K562 (cell line): Measurements from ENCODE around the gene CTNNA3. TPM values are rescaled to one million over a fixed set of nuclear protein-coding genes. Genes with fewer than 3 reads are reported as not detected.

ENCODE experiments used
- BHLHE40 ChIP-seq: IDR thresholded peaks from 2 replicates; pipeline ENCODE4 v1.6.1; 2011; ENCODE audit warnings: low read length, improper control_type of control experiment
- BRD9 ChIP-seq: fragments of 450-650 bp; IDR thresholded peaks from 2 replicates; pipeline ENCODE4 v1.6.1; 2018; ENCODE audit warnings: low read depth; ENCODE audit not compliant: partially characterized antibody
- GATAD2A ChIP-seq: fragments of 450-650 bp; IDR thresholded peaks from 2 replicates; pipeline ENCODE4 v1.6.1; 2017
- KLF16 ChIP-seq: IDR thresholded peaks from 2 replicates; pipeline ENCODE4 v1.6.1; 2016; ENCODE audit warnings: antibody characterized with exemption
- MEIS2 ChIP-seq: fragments of 450-650 bp; IDR thresholded peaks from 2 replicates; pipeline ENCODE4 v1.6.1; 2014; ENCODE audit warnings: mild to moderate bottlenecking; ENCODE audit not compliant: partially characterized antibody
- NELFE ChIP-seq: IDR thresholded peaks from 2 replicates; pipeline ENCODE4 v1.6.1; 2011; ENCODE audit warnings: mild to moderate bottlenecking; ENCODE audit not compliant: insufficient read depth, insufficient read length
- PHB ChIP-seq: fragments of 250-450 bp; sonication (Bioruptor Pico); IDR thresholded peaks from 2 replicates; pipeline ENCODE4 v1.5.0; 2021
- RBBP5 ChIP-seq: fragments of 200-600 bp; sonication (generic); IDR thresholded peaks from 2 replicates; pipeline ENCODE4 v1.6.1; 2012; ENCODE audit warnings: borderline replicate concordance, mild to moderate bottlenecking, low read length, control low read depth, inconsistent platforms; ENCODE audit not compliant: insufficient read depth, poor library complexity, severe bottlenecking
- RFX7 ChIP-seq: fragments of 250-450 bp; sonication (Bioruptor Pico); IDR thresholded peaks from 2 replicates; pipeline ENCODE4 v1.5.1; 2021; ENCODE audit warnings: mild to moderate bottlenecking
- SMAD3 ChIP-seq: fragments of 450-650 bp; formaldehyde crosslinking; conservative IDR thresholded peaks from 2 replicates; pipeline ENCODE4 v1.4.0; 2020; ENCODE audit warnings: mild to moderate bottlenecking
- STAT5B ChIP-seq: fragments of 250-450 bp; sonication (Bioruptor Pico); IDR thresholded peaks from 2 replicates; pipeline ENCODE4 v1.8.0; 2021; ENCODE audit warnings: mild to moderate bottlenecking, inconsistent platforms
- ZFP91 ChIP-seq: sonication (generic); formaldehyde crosslinking; IDR thresholded peaks from 2 replicates; pipeline ENCODE4 v1.8.0; 2022; ENCODE audit warnings: mild to moderate bottlenecking, missing genetic modification reagents
- ZNF354B ChIP-seq: fragments of 250-450 bp; sonication (Bioruptor Pico); IDR thresholded peaks from 2 replicates; pipeline ENCODE4 v1.4.0; 2020
- ZNF740 ChIP-seq, 3 experiments: fragments of 200-800 bp in 1 of 3; sonication (Bioruptor generic) in 1 of 3; sonication (generic) in 1 of 3; formaldehyde crosslinking in 1 of 3; IDR thresholded peaks; 2 replicates each; pipeline versions ENCODE4 v1.6.1 to v1.8.0; 2016 to 2022; ENCODE audit warnings: mild to moderate bottlenecking in 2 of 3, missing compliant biosample characterization in 2 of 3, missing genetic modification characterization in 2 of 3, missing genetic modification reagents in 1 of 3
- polyA plus RNA-seq, 8 experiments: library from polyadenylated mRNA; depleted of rRNA in 4 of 8; stranded (reverse) in 5 of 8; unstranded in 3 of 8; fragments of >200 nt; fragmentation: Nextera tagmentation in 2 of 8; fragmentation: Illumina TruSeq in 1 of 8; extraction: Ambion mirVana in 2 of 8; extraction: Trizol in 1 of 8; gene quantifications; 2 replicates each; pipeline versions ENCODE4 v1.2.1 to v1.2.3, GENCODE V29; 2011 to 2014; ENCODE audit warnings: inconsistent platforms in 1 of 8, missing spikeins in 1 of 8
- total RNA-seq, 7 experiments: library from RNA; depleted of rRNA in 6 of 7; stranded (reverse); fragments of >200 nt in 6 of 7; fragmentation: Illumina TruSeq in 2 of 7; extraction: Trizol in 2 of 7; gene quantifications; 2 replicates each; pipeline versions ENCODE4 v1.2.1 to v1.2.3, GENCODE V29; 2011 to 2021; ENCODE audit warnings: low replicate concordance in 1 of 7
- TF ChIP-seq, protein P1 (sequence below): fragments of 250-450 bp; sonication (Bioruptor Pico); IDR thresholded peaks from 2 replicates; pipeline ENCODE4 v1.8.0; 2021; ENCODE audit warnings: mild to moderate bottlenecking, moderate library complexity
- TF ChIP-seq, protein P2 (sequence below), 2 experiments: IDR thresholded peaks in 1 of 2; conservative IDR thresholded peaks in 1 of 2; 2 replicates each; pipeline ENCODE4 v1.6.1; 2016; ENCODE audit warnings: low read depth in 2 of 2, mild to moderate bottlenecking in 1 of 2, missing compliant biosample characterization in 1 of 2, missing genetic modification characterization in 1 of 2, moderate library complexity in 1 of 2

CTNNA3 gene
- total and polyA plus RNA-seq, 9 of the 15 experiments (the other 6 are each of a cell fraction or from before 2014, with no cell fraction given) = 0.04 TPM; not detected in 8

DNA sequence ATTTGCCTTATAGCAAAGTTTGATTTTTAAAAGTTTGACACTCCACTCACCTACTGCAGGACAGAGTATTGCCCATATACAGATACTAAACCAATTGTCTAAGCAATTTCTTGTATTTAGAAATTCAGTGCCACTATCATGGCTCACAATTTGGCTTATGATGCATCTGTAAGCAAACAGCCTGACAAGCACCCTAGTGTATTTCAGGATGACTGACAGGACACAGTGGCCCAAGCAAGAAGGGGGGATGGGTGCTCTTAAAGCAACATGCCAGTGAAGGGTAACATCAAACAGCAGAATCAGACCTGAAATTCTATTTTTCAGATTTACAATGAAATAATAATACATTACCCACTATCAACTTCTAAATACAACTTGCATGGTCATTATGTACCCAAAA is 30.5 kb downstream of the CTNNA3 start (continued):
- TF ChIP-seq RFX7 = no peak
- TF ChIP-seq, protein P1, sequence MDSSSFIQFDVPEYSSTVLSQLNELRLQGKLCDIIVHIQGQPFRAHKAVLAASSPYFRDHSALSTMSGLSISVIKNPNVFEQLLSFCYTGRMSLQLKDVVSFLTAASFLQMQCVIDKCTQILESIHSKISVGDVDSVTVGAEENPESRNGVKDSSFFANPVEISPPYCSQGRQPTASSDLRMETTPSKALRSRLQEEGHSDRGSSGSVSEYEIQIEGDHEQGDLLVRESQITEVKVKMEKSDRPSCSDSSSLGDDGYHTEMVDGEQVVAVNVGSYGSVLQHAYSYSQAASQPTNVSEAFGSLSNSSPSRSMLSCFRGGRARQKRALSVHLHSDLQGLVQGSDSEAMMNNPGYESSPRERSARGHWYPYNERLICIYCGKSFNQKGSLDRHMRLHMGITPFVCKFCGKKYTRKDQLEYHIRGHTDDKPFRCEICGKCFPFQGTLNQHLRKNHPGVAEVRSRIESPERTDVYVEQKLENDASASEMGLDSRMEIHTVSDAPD (CRISPR knock-in tag) = no peak
- TF ChIP-seq ZNF740 (CRISPR knock-in tag; IDR thresholded peaks at IDR 0.05) = no peak
- TF ChIP-seq ZNF740 (tag; IDR thresholded peaks at IDR 0.05) = no peak
- peak; percentile 16 for TF ChIP-seq MEIS2
- TF ChIP-seq KLF16 = no peak
- TF ChIP-seq RBBP5 = no peak
- 0 out of 2 replicates have a peak, but pooled peaks have one; percentile 49 for TF ChIP-seq ZFP91 (CRISPR knock-in tag)
- TF ChIP-seq, protein P2, sequence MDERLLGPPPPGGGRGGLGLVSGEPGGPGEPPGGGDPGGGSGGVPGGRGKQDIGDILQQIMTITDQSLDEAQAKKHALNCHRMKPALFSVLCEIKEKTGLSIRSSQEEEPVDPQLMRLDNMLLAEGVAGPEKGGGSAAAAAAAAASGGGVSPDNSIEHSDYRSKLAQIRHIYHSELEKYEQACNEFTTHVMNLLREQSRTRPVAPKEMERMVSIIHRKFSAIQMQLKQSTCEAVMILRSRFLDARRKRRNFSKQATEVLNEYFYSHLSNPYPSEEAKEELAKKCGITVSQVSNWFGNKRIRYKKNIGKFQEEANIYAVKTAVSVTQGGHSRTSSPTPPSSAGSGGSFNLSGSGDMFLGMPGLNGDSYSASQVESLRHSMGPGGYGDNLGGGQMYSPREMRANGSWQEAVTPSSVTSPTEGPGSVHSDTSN (CRISPR knock-in tag; IDR thresholded peaks at IDR 0.05; ENCODE audit: low read depth) = no peak
- TF ChIP-seq, protein P2 (tag; conservative IDR thresholded peaks at IDR 0.05; ENCODE audit: low read depth) = peak; percentile 62
- no peak for TF ChIP-seq PHB (CRISPR knock-in tag)
- no peak for TF ChIP-seq NELFE
- TF ChIP-seq GATAD2A = no peak
- TF ChIP-seq BHLHE40 = no peak
- TF ChIP-seq BRD9 = no peak
- TF ChIP-seq SMAD3 (CRISPR knock-in tag) = no peak
- no peak for TF ChIP-seq STAT5B (CRISPR knock-in tag)
- no peak for TF ChIP-seq ZNF354B (CRISPR knock-in tag)
- TF ChIP-seq, all 486 proteins: peak for 4
